Measurements from ENCODE around the gene PRSS33. TPM values are rescaled to one million over a fixed set of nuclear protein-coding genes. Genes with fewer than 3 reads are reported as not detected.
A peak's percentile ranks its signal among the peaks of the same experiment; 100 is the strongest.

The PRSS33 gene
- total and polyA plus RNA-seq, 9 of the 15 experiments (the other 6 are each of a cell fraction or from before 2014, with no cell fraction given): not detected

DNA sequence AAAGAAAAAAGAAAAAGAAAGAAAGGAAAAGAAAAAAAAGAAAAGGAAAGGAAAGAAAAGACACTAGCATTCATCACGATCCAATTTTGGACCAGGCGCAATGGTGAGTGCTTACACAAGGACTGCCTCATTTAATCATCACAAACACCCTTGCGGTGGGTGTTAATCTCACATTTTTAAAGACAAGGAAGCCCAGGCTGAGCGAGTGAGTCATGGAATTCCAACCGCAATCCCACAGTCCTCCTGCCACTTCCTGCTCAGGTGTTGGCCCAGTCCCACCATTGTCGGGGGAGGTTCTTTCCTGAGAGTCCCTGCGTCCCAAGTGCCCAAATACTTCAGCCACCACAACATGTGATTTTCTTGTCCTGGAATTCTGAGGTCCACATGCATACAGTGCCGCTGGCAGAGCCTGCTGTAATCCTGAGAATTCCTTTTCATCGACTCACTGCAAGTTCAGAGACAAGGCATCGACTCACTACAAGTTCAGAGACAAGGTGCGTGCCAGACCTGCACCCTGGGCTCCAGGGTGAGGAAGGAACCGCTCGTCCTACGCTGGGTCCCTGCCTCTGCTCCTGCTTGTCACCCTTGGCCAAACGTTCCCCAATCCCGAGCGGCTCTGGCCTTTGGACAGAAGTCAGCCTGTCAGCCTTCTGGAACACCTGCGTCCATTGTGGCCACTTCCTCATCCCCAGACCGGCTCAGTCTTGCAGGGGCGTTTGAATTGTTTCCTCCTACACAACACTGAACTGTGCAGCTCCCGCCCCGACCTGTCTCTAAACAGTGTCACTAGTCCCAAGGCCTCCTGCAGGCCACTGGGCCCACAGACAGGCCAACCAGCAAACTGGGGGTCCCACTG lies 48.5 kb upstream of the PRSS33 start (continued):
- TF ChIP-seq, protein P1, sequence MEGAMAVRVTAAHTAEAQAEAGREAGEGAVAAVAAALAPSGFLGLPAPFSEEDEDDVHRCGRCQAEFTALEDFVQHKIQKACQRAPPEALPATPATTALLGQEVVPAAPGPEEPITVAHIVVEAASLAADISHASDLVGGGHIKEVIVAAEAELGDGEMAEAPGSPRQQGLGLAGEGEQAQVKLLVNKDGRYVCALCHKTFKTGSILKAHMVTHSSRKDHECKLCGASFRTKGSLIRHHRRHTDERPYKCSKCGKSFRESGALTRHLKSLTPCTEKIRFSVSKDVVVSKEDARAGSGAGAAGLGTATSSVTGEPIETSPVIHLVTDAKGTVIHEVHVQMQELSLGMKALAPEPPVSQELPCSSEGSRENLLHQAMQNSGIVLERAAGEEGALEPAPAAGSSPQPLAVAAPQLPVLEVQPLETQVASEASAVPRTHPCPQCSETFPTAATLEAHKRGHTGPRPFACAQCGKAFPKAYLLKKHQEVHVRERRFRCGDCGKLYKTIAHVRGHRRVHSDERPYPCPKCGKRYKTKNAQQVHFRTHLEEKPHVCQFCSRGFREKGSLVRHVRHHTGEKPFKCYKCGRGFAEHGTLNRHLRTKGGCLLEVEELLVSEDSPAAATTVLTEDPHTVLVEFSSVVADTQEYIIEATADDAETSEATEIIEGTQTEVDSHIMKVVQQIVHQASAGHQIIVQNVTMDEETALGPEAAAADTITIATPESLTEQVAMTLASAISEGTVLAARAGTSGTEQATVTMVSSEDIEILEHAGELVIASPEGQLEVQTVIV (CRISPR knock-in tag; IDR thresholded peaks at IDR 0.05; ENCODE audit: borderline replicate concordance): no peak
- peak; percentile 54; the same call in 1 of the 2 replicates for TF ChIP-seq ZNF589 (CRISPR knock-in tag; IDR thresholded peaks at IDR 0.05; ENCODE audit: low read depth)
- 0 out of 2 replicates have a peak, but pooled peaks have one; percentile 39 for TF ChIP-seq ZNF175 (CRISPR knock-in tag; IDR thresholded peaks at IDR 0.05; ENCODE audit: low read depth)
- TF ChIP-seq ATF3 (IDR thresholded peaks at IDR 0.05): peak; percentile 55; the same call in 1 of the 2 replicates
- no peak for TF ChIP-seq ATF3 (CRISPR knock-in tag; conservative IDR thresholded peaks at IDR 0.05)
- no peak for TF ChIP-seq OTX1 (CRISPR knock-in tag; IDR thresholded peaks at IDR 0.05)
- TF ChIP-seq ZNF197 (CRISPR knock-in tag; IDR thresholded peaks at IDR 0.05; ENCODE audit: low read depth): no peak
- TF ChIP-seq ZNF253 (CRISPR knock-in tag; conservative IDR thresholded peaks at IDR 0.05): no peak
- TF ChIP-seq CHD2 (IDR thresholded peaks at IDR 0.05; ENCODE audit: low read depth, low read length): no peak
- TF ChIP-seq ZBED1 (IDR thresholded peaks at IDR 0.05): no peak
- TF ChIP-seq SPI1 (IDR thresholded peaks at IDR 0.05; ENCODE audit: borderline replicate concordance, low read depth, low read length): peak; percentile 80
- TF ChIP-seq ZNF24 (IDR thresholded peaks at IDR 0.05): no peak
- TF ChIP-seq, protein P2, sequence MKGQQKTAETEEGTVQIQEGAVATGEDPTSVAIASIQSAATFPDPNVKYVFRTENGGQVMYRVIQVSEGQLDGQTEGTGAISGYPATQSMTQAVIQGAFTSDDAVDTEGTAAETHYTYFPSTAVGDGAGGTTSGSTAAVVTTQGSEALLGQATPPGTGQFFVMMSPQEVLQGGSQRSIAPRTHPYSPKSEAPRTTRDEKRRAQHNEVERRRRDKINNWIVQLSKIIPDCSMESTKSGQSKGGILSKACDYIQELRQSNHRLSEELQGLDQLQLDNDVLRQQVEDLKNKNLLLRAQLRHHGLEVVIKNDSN (CRISPR knock-in tag; IDR thresholded peaks at IDR 0.05): no peak
- TF ChIP-seq, protein P3, sequence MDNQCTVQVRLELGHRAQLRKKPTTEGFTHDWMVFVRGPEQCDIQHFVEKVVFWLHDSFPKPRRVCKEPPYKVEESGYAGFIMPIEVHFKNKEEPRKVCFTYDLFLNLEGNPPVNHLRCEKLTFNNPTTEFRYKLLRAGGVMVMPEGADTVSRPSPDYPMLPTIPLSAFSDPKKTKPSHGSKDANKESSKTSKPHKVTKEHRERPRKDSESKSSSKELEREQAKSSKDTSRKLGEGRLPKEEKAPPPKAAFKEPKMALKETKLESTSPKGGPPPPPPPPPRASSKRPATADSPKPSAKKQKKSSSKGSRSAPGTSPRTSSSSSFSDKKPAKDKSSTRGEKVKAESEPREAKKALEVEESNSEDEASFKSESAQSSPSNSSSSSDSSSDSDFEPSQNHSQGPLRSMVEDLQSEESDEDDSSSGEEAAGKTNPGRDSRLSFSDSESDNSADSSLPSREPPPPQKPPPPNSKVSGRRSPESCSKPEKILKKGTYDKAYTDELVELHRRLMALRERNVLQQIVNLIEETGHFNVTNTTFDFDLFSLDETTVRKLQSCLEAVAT (IDR thresholded peaks at IDR 0.05): 0 out of 4 replicates have a peak, but pooled peaks of 1 of the 2 experiments have one; percentile 33
- no peak for TF ChIP-seq SMAD2 (IDR thresholded peaks at IDR 0.05; ENCODE audit: low read depth, low read length)
- TF ChIP-seq SMARCA4 (IDR thresholded peaks at IDR 0.05): peak; percentile 59; the same call in 1 of the 2 replicates
- TF ChIP-seq, protein P4, sequence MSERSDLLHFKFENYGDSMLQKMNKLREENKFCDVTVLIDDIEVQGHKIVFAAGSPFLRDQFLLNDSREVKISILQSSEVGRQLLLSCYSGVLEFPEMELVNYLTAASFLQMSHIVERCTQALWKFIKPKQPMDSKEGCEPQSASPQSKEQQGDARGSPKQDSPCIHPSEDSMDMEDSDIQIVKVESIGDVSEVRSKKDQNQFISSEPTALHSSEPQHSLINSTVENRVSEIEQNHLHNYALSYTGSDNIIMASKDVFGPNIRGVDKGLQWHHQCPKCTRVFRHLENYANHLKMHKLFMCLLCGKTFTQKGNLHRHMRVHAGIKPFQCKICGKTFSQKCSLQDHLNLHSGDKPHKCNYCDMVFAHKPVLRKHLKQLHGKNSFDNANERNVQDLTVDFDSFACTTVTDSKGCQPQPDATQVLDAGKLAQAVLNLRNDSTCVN (CRISPR knock-in tag; IDR thresholded peaks at IDR 0.05): no peak
- no peak for TF ChIP-seq RB1 (IDR thresholded peaks at IDR 0.05; ENCODE audit: low read depth)
- peak; percentile 59 for TF ChIP-seq ARID1B (IDR thresholded peaks at IDR 0.05)
- no peak for TF ChIP-seq ZNF79 (CRISPR knock-in tag; IDR thresholded peaks at IDR 0.05; ENCODE audit: low read depth)
- TF ChIP-seq SMAD3 (CRISPR knock-in tag; conservative IDR thresholded peaks at IDR 0.05): no peak
- no peak for TF ChIP-seq NCOR1 (IDR thresholded peaks at IDR 0.05)

Measured in K562 (cell line).